Activated T-cell treated with anti-CD3 and anti-CD28 coated beads, Interleukin-2, amount 50 U/mL, for 4 hours (primary cell): ENCODE results near the gene SYT13. TPM values are rescaled to one million over a fixed set of nuclear protein-coding genes. Genes with fewer than 3 reads are reported as not detected.

ENCODE experiments used
- ATAC-seq, 2 donors: fragments of 200-7000 bp; cut with Tn5 transposase; one replicate each; pipeline ENCODE4 v1.10.0; 2021
- DNase-seq: peaks from one replicate; pipeline ENCODE4 v3.0.0-alpha.2; 2020
- H3K27me3 Mint-ChIP-seq: one replicate; pipeline ENCODE4 v1.8.0; 2021; ENCODE audit warnings: low read depth, mixed read lengths
- H3K36me3 Mint-ChIP-seq: one replicate; pipeline ENCODE4 v1.8.0; 2022; ENCODE audit warnings: mixed read lengths; ENCODE audit not compliant: insufficient read depth
- H3K4me1 Mint-ChIP-seq: one replicate; pipeline ENCODE4 v1.8.0; 2021; ENCODE audit warnings: low read depth, mixed read lengths
- H3K4me3 Mint-ChIP-seq: one replicate; pipeline ENCODE4 v1.8.0; 2021; ENCODE audit warnings: mild to moderate bottlenecking, moderate library complexity, mixed read lengths
- H3K9me3 Mint-ChIP-seq: one replicate; pipeline ENCODE4 v1.8.0; 2021; ENCODE audit warnings: mixed read lengths
- total RNA-seq, 3 donors: library from RNA; stranded (reverse); gene quantifications; one replicate each; pipeline ENCODE4 v1.2.1, GENCODE V29; 2021

SYT13 gene
- total RNA-seq, 3 donors from 2014 or later: 0.05 TPM; not detected in 2

DNA sequence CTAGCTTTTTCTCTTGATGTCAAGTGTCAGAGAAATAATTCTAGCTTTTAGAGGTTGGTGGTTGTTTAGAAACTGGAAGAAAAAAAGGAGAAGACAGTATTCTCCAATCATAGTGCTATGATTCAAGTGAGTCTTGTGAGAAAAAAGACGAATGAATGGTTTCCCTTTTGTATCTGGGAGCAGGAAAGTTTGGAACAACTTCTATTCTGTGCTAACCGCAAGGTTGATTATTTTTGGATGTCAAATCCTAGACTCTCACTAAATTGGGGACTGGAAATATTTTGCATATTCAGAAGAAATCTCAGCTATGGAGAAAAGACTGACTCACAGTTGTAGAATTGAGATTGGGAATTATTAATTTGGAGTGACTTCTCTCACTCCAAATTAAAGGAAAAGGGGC is 69.2 kb downstream of the SYT13 start:
- DNase-seq (no peak), ATAC-seq (no peak)
- no peaks in the 10 kb centered on the region for H3K9me3 Mint-ChIP-seq
- no peak overlapping the region for H3K4me3 Mint-ChIP-seq
- H3K4me1 Mint-ChIP-seq: no peaks in the 10 kb centered on the region
- no peaks in the 10 kb centered on the region for H3K27me3 Mint-ChIP-seq
- peaks cover 5% of the 10 kb centered on the region for H3K36me3 Mint-ChIP-seq

DNA sequence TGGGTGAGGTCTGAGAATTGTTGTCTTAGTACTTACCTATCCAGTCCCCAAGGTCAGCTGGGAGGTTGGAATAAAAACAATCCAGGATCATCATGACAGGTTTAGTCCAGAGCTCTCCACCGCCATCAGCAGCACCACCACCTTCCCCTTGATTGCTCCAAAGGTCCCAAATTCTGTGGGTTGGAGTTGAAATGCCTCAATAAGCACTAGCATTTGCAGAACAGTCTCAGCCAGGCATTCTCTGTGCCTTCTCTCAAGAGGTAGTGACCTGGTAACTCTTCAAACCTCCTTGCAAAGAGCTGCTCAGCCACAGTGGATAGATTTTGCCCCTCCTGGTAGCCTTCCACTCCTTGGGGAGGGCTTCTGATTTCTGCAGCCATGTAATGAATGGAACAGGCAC is 70.1 kb downstream of the SYT13 start:
- H3K9me3 Mint-ChIP-seq: no peaks in the 10 kb centered on the region
- ATAC-seq (no peak), DNase-seq (no peak)
- no peaks in the 10 kb centered on the region for H3K27me3 Mint-ChIP-seq
- H3K4me3 Mint-ChIP-seq: no peak overlapping the region
- H3K36me3 Mint-ChIP-seq: peaks cover 9% of the 10 kb centered on the region
- H3K4me1 Mint-ChIP-seq: no peaks in the 10 kb centered on the region

DNA sequence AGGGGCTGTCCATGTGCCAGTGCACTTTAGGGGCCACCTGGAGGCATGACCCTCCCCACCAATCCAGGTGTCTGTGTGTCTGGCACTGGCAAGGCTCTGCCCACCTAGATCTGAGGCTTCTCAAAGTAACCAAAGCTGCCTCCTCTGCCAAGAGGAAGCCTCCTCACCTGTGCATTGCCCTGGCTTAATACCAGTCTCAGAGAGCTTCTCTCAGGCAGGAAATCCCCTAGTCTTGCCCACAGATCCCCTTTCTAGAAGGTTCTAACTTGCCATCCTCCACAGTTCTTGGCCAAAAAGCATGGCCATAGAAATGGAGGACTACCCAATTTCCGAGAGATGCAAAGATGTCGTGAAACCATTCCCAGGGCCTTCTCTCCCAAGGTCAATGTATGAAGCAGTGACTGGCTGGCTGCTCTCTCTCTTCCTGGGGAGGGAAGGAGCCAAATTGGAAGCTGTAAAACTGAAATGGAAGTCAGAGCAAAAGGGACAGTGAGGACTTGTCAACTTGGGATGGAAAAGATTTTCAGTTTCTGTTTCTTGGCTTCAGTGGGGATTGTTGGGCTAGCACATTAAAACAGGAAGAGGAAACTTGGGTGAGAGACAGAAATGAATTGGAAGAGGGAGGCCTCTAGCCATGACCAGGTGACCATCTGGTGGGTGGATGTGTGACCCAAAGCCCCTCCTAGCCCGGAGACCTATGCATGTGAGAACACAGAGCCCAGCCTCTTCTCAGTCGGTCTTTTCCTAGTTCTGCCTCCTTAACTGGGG is 70.9 kb downstream of the SYT13 start:
- no peaks in the 10 kb centered on the region for H3K27me3 Mint-ChIP-seq
- ATAC-seq: no peak
- H3K36me3 Mint-ChIP-seq: peaks cover 7% of the 10 kb centered on the region

DNA sequence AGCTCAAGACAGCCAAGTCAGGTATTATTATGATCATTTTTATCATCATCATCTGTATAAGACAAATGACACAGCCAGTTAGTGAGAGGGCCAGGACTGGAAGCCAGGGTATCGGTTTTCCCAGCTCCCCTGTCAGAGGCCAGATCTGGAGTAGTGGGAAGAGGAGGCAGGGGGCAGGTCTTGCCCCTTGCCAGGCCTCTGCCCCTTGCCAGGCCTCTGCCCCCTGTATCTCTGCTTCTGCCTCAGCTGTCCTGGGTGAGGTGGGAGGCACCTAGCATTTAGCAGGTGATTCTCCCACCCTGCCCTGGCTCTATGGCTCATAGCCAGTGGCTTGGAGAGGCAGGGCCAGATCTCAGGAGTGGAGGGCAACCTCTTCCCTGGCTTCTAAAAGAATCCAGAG is 72.4 kb downstream of the SYT13 start:
- H3K4me1 Mint-ChIP-seq: no peaks in the 10 kb centered on the region
- ATAC-seq (no peak), DNase-seq (no peak)
- H3K9me3 Mint-ChIP-seq: no peaks in the 10 kb centered on the region
- peaks cover 9% of the 10 kb centered on the region for H3K36me3 Mint-ChIP-seq
- no peak overlapping the region for H3K4me3 Mint-ChIP-seq
- H3K27me3 Mint-ChIP-seq: no peaks in the 10 kb centered on the region

More for the DNA sequence above, 70.9 kb downstream of the SYT13 start:
- Mint-ChIP-seq H3K4me3 (no peak overlapping the region), H3K9me3 (no peaks in the 10 kb centered on the region), H3K4me1 (no peaks in the 10 kb centered on the region)
- DNase-seq: no peak

DNA sequence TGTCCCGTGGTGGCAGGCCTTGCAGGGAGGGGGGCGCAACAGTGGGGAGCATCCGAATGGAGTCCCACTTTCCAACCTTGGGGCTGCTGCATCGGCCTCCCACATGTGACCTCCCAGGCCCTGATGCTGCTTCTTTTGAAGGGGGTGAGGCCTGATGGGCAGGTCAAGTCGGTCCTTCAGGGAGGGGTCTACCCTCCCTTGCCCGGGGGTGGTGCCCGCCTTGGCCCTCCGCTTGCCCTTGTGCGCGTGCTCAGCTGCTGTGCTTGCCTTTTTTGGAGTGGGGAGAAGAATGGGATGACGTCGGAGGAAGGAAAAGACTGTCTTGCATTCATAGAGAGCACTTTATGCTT is 72.8 kb downstream of the SYT13 start:
- Mint-ChIP-seq H3K4me1 (no peaks in the 10 kb centered on the region), H3K27me3 (no peaks in the 10 kb centered on the region), H3K4me3 (no peak overlapping the region), H3K36me3 (peaks cover 9% of the 10 kb centered on the region), H3K9me3 (no peaks in the 10 kb centered on the region)
- ATAC-seq (no peak), DNase-seq (no peak)

DNA sequence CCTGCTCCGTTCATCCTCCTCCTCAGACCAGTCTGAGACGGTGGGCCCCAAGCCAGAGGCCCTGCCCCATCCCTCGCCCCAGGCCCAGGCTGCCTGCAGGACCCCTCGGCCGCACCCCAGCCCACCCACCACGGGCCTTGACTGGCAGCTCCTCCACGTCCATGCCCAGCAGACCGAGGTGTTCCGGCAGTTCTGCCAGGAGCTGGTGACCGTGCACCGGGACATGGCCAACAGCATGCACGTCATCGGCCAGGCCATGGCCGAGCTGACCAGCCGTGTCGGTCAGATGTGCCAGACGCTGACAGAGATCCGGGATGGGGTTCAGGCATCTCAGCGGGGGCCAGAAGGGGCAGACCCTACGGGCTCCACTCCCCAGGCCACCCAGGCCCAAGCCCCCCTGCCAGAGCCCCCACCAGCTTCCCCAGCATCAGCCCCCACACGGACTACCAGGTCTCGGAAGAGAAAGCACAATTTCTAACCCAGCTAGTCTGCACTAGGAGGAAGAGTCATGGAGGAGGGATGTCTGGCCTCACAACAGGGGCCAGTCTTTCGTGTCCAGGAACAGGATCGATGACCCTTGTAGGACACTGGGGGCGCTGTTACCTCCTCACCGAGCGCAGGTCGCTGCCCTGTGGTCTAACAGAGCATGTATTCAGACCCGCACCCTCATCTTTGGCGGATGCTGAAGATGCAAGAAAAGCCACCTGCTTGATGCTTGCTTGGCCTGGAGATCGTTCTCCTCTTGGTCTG is 73.4 kb downstream of the SYT13 start:
- H3K4me3 Mint-ChIP-seq: no peak overlapping the region
- ATAC-seq (no peak), DNase-seq (no peak)
- H3K36me3 Mint-ChIP-seq: peaks cover 9% of the 10 kb centered on the region
- no peaks in the 10 kb centered on the region for H3K9me3 Mint-ChIP-seq
- H3K27me3 Mint-ChIP-seq: no peaks in the 10 kb centered on the region
- no peaks in the 10 kb centered on the region for H3K4me1 Mint-ChIP-seq

DNA sequence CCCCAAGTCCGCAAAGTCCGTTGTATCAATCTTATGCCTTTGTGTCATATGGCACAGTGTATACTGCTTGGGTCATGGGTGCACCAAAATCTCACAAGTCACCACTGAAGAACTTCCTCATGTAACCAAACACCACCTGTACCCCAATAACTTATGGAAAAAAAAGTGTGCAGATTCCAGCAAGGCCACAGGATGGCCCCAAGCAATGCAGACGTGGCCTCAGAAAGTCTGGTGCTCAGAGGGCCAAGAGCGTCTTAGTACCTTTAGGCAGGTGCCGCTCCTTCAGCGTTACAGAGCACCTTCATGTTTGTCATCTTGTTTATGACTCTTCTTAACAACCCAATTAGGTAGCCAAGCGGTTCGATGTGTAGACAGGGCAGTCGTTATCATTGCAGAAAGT is 74.4 kb downstream of the SYT13 start:
- no peak overlapping the region for H3K4me3 Mint-ChIP-seq
- H3K36me3 Mint-ChIP-seq: peaks cover 9% of the 10 kb centered on the region
- DNase-seq (no peak), ATAC-seq (no peak)
- no peaks in the 10 kb centered on the region for H3K9me3 Mint-ChIP-seq
- no peaks in the 10 kb centered on the region for H3K27me3 Mint-ChIP-seq
- no peaks in the 10 kb centered on the region for H3K4me1 Mint-ChIP-seq

DNA sequence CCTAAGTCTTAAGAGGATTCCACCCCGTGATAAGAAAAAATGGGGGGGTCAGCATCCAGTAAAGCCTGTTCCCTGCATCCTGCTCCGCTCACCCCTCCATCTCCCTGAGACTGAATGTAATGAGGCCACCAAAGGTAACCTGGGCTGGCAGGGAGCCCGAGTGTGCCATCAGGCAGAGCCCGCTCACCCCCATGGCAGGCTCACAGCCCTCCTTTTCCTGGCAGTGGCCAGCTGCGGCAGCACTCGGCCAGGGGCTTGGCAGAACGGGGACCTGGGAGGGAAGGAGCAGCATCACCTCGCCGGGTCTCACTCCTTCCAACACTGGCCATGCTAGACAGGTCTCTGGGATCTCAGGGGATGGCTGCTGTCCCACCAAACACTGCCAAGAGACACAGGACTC is 75.3 kb downstream of the SYT13 start:
- no peak for DNase-seq
- H3K4me1 Mint-ChIP-seq: no peaks in the 10 kb centered on the region
- ATAC-seq: no peak
- no peak overlapping the region for H3K4me3 Mint-ChIP-seq
- no peaks in the 10 kb centered on the region for H3K9me3 Mint-ChIP-seq
- no peaks in the 10 kb centered on the region for H3K27me3 Mint-ChIP-seq
- peaks cover 9% of the 10 kb centered on the region for H3K36me3 Mint-ChIP-seq

DNA sequence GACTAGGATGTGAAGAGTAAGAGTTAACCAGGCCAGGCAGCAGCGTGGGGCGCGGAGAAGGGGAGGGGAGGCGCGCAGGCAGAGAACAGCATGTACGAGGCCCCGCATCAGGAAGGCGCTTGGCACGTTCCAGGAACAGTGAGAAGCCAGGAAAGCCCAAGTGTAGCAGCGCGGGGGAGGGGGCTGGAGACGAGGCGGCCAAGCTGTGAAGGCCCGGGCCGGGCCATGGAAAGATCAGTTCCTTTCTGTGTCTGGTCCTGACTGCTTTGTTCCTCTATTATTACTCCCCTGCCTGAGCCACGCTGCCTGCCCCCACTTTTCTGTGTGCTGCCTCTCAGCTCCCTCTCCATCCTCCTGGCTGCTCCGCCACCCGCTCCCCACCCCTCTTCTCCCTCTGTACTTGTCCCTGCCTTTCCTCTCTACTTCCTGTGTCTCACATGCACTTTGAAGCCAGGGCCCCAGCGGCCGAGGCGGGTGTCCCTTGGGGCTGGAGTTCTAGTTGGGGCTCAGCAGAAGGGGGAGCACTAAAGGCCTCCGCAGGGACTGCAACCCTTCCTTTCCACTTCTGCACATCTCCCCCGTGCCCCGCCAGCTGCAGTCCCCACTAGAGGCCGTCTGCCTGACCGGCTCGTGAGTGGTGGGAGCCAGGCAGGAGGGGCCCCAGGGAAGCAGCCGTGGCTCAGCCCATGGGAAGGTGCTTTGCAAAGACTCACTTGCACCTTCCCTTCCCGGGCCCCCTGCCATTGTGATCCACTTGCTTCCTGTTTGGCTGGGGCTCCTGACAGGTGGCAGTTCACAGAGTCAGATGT is 76.0 kb downstream of the SYT13 start:
- DNase-seq (no peak), ATAC-seq (no peak)
- H3K36me3 Mint-ChIP-seq: peaks cover 9% of the 10 kb centered on the region
- H3K4me3 Mint-ChIP-seq: no peak overlapping the region
- no peaks in the 10 kb centered on the region for H3K9me3 Mint-ChIP-seq
- H3K27me3 Mint-ChIP-seq: no peaks in the 10 kb centered on the region
- no peaks in the 10 kb centered on the region for H3K4me1 Mint-ChIP-seq

DNA sequence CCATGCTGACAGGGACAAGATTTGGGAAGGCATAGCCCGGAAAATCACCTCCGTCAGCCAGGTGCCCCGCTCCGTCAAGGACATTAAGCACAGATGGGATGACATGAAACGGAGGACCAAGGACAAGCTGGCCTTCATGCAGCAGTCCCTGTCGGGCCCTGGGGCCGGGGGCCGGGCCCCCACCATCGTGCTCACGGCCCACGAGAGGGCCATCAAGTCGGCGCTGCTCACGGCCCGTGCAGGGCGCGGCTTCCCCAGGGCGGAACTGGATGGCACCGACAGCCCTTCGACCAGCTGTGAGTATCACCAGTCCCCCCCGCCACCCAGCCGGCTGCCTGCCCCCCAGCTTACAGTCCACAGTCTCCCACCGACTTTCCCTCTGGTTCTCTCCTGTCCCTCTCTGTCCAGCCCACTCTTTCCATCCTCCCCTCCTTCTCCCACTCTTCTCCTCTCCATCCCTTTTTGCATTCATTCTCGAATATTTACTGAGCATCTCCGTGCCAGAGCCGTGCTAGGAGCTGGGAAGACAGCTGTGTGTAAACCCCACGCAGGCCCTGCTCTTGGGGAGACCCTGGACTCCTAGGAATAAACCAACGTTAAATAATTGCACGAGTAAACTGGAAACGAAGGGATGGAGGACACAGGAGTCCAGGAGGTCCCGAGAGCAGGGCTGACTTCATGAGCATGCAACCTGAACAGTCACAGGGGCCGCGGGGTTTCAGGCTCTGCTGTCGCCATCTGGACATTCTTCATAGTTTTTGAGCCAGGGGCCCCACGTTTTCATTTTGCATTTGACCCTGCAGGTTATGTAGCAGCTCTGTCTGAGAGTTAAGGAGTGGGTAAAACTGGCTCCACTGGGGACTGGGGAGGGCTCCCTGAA is 76.9 kb downstream of the SYT13 start:
- H3K4me3 Mint-ChIP-seq: no peak overlapping the region
- no peaks in the 10 kb centered on the region for H3K9me3 Mint-ChIP-seq

DNA sequence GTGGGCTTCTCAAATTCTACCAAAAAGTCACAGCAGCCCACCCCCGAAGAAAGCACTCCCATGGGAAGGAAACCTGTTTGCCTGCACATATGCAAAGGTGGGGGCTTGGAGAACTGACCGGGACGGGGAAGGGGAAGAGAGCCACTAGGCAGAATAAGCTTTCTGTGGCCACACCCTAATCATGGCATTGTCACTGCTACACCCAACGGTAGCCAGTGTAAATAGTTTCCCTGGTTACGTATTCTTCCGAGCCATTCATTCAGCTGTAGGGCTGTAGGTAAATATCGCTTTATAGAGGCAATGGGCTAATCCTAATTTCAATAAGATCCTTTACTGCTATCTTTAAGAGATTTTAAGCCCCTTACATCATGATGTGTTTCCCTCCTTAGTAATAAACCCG is 78.0 kb downstream of the SYT13 start:
- DNase-seq (no peak), ATAC-seq (no peak)
- peaks cover 12% of the 10 kb centered on the region for H3K36me3 Mint-ChIP-seq
- no peaks in the 10 kb centered on the region for H3K4me1 Mint-ChIP-seq
- no peaks in the 10 kb centered on the region for H3K27me3 Mint-ChIP-seq
- no peak overlapping the region for H3K4me3 Mint-ChIP-seq
- H3K9me3 Mint-ChIP-seq: peaks cover under 1% of the 10 kb centered on the region

More for the DNA sequence above, 76.9 kb downstream of the SYT13 start:
- Mint-ChIP-seq H3K36me3 (peaks cover 10% of the 10 kb centered on the region), H3K4me1 (no peaks in the 10 kb centered on the region), H3K27me3 (no peaks in the 10 kb centered on the region)
- ATAC-seq: no peak
- no peak for DNase-seq

DNA sequence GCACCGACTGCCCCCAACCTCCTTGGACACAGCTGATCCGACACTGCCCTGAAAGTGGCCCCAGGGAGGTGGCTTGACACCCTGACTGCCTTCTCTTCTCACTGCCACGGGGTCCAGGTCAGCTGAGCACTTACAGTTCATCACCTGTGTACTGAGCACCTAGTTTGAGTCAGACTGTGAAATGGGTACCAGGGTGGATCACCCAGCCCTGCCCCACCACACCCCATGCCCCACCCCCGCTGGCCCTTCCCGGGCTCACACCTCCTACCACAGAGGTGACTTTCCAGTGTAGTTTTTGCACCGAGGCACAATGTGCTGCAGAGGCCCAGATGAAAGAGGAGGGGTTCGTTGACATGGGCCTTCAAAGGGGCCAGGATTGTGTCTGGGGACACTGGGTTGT is 80.2 kb downstream of the SYT13 start:
- DNase-seq (no peak), ATAC-seq (no peak)
- Mint-ChIP-seq H3K36me3 (peaks cover 16% of the 10 kb centered on the region), H3K9me3 (peaks cover 3% of the 10 kb centered on the region), H3K27me3 (no peaks in the 10 kb centered on the region), H3K4me3 (no peak overlapping the region), H3K4me1 (no peaks in the 10 kb centered on the region)

DNA sequence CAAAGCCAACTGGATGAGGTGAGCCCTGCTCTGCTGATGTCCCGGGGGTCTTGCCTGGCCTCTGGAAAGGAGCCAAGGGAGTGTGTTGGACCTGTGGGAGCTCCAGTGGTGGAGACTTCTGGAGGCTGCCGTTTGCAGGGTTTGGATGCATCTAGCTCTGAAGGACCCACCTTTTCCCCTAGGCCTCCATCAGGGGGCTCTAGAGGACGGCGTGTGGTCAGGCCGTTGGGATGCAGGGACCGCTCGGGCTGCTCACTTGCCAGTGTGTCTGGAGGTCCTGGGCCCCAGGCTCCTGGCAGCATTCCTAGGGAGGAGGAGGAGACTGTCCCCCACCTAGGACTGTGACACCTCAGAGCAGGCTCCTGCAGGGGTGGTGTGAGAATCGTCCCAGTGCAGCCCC is 81.4 kb downstream of the SYT13 start:
- ATAC-seq (no peak), DNase-seq (no peak)
- H3K9me3 Mint-ChIP-seq: peaks cover 3% of the 10 kb centered on the region

DNA sequence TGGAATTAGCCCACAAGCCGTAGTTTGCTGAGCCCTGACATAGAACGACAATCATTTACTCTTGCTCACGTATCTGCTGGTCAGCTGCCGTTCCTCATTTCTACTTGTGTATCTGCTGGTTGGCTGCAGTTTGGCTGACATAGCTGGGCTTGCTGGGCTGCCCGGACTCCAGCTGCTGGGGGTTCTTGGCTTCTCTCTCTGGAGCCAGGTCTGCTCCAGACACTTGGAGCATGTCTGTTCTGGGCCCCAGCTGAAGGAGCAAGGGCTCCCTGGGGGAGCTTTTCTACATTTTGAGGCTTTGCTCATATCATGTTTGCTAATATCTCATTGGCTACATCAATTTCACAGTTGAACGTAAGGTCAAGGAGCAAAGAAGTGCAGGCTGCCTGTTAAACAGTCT is 92.4 kb downstream of the SYT13 start:
- Mint-ChIP-seq H3K36me3 (peaks cover 19% of the 10 kb centered on the region), H3K27me3 (no peaks in the 10 kb centered on the region), H3K4me1 (no peaks in the 10 kb centered on the region), H3K9me3 (no peaks in the 10 kb centered on the region), H3K4me3 (no peak overlapping the region)
- ATAC-seq (no peak), DNase-seq (no peak)

More for the DNA sequence above, 81.4 kb downstream of the SYT13 start:
- H3K4me3 Mint-ChIP-seq: no peak overlapping the region
- H3K36me3 Mint-ChIP-seq: peaks cover 16% of the 10 kb centered on the region
- no peaks in the 10 kb centered on the region for H3K4me1 Mint-ChIP-seq
- no peaks in the 10 kb centered on the region for H3K27me3 Mint-ChIP-seq
